ENCODE measurements around the gene NUP93.
"Not testable (repeated sequence)": the region's sequence is repeated elsewhere in the genome, so short reads cannot be mapped to it uniquely, and the experiment has no call there.

The NUP93 gene

DNA sequence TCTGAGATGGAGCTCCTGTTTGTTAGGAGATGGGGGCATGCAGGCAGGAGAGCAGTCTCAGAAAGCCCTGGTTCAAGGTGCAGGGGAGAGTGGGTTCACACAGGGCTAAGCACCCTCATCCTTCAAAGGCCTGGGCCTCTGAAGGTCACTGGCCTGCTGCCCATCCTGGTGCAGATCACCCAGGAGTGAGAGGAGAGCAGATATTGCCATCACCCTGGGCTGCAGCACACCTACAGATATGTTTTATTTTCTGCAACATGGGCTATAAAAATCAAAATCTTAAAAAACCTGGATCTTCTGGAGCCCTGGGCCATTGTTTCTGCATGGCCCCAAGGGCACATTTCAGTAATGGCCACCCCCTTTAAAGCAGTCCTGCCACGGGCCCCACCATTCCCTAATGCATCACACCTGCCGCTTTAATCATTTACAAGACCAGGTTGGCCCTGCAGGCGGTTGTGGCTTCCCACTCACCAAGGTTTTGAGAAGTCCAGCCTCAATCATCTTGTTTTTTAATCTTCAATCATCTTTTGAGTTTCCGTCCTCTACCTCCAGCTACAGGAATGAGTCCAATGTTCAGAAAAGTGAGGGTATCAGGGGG is 20.4 kb upstream of the NUP93 start:
- DNase-seq: no peak

- no peak for DNase-seq
These were observed 19.7 kb upstream of the NUP93 start for GRCh38 chr16:56710181-56710737.

DNA sequence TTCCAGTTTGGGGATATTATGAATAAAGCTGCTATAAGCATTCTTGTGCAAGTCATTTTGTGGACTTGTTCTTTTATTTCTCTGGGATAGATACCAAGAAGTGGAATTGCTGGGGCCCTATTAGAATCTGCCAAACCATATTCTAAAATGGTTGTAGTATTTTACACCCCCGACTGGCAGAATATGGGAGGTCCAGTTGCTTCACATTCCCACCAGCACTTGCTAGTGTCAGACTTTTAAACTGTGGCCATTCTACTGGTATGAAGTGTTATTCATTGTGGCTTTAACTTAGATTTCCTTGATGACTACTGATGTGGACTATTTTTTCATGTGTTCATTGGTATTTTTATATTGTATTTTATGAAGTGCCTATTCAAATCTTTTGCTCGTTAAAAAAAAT is 18.1 kb upstream of the NUP93 start:
- no peak for DNase-seq

- no peak for DNase-seq
These were observed 16.1 kb upstream of the NUP93 start for GRCh38 chr16:56713794-56714193.

GRCh38 chr16:56715126-56715525 is 14.8 kb upstream of the NUP93 start:
- no peak for DNase-seq

DNA sequence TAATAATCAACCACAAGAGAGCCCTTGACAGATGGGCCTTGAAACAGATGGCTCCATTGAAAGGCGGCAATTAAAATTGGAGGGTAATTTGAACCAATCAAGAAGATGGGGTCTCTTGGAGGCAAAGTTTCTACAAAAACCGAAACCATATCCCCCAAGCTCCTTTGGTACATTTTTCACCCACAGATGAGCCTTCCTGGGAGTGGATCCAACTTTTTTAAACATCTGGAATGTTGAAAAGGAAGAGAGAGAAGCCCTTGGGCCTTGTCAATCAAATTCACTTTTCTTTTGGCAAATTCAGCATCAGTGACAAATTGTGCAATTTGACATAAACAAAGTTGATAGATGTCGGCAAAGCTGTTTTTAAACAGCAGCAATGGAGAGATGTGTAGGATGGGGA is 13.2 kb upstream of the NUP93 start:
- DNase-seq: no peak

- DNase-seq: not testable (repeated sequence)
These were observed 12.4 kb upstream of the NUP93 start for GRCh38 chr16:56717532-56717931.

GRCh38 chr16:56722200-56722842 is 7.6 kb upstream of the NUP93 start:
- no peak for DNase-seq

DNA sequence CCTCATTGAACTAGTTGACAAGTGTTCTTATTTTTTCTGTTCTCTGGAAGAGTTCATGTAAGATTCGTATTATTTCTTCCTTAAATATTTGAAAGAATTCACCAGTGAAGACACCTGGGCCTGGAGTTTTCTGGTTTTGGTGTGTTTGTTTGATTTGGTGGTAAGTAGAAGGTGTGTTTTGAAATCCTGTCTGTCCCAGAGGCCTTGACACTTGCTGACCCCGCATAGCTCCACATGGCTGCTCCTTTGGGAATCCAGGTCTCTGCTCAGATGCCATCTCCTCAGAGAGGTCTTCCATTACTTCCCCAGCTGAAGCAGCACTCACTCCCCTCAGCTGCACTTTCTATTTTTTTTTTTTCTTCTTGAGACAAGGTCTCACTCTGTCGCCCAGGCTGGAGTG is 5.7 kb upstream of the NUP93 start:
- no peak for DNase-seq

DNA sequence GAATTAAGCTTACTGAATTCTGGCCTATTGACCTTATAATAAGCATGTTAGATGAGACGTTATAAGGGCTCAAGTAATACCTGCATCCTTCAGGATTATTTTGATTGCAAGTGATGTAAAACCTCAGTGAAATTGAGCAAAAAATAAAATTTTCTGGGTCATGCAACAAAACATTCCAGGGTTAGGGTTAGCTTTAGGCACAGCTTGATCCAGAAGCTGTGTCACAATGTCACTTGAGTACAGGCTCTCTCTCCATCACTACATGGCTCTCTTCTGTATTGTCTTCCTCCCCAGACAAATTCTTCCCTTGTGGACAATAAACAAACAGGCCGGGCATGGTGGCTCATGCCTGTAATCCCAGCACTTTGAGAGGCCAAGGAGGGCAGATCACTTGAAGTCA is 3.6 kb upstream of the NUP93 start:
- no peak for DNase-seq

DNA sequence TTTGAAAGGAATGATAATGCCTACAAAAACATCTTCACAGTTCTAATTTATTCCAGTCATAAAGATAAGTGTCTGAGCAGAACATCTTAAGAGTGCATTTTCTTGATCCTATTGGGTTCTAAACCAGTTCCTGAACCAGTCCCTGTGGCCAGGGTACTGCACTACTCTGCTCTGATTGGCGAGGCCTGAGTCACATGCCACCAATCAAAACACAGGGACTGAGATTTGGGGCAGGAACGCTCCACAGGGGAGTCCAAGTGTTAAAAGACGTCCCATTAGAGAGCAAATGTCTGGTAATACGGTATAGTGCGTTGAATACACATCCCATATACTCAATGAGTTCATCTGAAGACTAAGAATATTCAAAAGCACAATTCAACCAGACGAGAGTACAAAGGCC is 3.0 kb upstream of the NUP93 start:
- DNase-seq: no peak

DNA sequence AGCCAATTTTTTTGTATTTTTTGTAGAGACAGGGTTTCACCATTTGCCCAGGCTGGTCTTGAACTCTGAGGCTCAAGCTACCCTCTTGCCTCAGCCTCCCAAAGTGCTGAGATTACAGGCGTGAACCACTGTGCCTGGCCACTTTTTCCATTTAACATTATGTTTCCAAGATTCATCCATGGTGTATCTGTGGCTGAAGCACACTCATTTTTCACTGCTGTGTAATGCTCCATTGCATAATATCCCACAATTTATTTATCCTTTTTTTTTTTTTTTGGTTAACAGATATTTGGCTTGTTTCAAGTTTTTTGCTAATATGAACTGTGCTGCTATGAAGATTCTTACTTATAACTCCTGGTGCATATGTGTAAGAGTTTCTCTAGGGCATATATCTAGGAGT is 1.9 kb upstream of the NUP93 start:
- DNase-seq: no peak

- peak; percentile 25 for DNase-seq
These were observed 772 bp upstream of the NUP93 start for GRCh38 chr16:56728980-56729734.

DNA sequence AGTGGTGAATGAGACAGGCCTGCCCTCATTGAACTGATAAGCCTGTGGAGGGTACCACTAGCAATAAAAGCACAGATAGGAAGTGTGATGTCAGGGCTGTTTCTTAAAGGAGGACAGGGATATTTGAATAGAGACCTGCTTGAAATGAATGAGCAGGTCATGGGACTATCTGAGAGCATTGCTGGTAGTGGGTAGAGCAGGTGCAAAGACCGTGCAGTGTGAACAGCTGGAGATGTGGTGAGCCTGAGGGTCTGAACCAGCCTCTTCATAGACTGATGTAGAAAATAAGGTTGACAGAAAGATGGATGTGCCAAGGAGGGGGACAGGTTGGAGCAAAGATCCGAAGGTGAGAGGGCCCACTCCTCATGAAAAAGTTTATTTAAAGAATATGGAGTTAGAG is 2.4 kb downstream of the NUP93 start:
- no peak for DNase-seq

DNA sequence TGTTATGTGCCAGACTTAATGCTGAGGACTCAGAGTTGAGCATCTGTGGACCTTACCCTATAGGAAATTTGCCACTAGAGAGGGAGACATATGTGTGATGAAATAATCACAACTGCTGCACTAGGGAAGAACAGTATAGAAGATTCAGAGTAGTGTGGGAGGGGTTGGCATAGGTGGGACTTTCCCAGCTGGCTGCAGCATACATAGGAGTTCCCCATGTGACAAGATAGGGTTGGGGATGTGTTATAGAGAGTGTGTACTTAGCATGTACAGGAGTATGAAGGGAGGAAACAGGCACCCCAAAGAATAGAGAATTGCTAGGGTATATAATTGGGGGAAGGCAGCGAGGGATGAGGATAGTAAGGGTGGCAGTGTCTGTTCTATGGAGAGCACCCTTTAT is 2.9 kb downstream of the NUP93 start:
- no peak for DNase-seq

DNA sequence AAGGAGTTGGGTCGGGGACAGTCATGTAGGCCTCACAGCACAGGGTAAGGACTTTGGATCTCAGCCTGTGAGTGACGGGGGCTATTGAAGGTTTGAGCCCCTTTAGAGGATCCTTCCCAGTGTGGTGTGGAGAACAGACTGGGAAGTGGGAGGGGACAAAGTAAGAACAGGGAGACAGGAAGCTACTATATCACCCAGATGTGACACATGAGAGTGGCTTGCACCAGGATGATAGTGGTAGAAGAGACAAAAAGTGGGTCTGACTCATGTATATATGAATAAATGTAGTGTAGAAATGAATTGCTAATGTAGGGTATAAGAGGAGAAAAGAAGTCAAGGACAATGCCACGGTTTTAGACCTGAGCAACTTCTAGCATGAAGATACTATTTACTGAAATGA is 4.5 kb downstream of the NUP93 start:
- no peak for DNase-seq

DNA sequence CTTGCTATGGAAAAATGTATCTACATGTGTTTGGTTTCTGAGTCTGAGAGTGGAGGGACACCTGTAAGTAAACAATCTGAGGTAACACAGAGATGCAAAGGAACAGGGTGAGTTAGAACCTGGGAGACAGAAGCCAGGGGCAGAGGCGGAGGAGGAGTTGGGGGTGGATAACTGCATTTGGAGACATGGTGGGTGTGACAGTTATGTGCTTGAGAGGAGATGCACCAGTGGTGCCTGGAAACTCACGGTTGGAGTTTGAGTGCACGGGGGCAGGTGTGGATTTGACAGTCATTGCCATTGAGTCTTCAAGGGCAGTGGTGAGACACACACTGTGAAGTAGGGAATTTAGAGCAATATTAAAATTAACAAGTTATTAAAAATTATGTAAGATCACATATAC is 6.5 kb downstream of the NUP93 start:
- DNase-seq: no peak

- no peak for DNase-seq
These were observed 7.6 kb downstream of the NUP93 start for GRCh38 chr16:56737539-56737938.

- DNase-seq: no peak
These were observed 8.3 kb downstream of the NUP93 start for GRCh38 chr16:56738221-56738620.

DNA sequence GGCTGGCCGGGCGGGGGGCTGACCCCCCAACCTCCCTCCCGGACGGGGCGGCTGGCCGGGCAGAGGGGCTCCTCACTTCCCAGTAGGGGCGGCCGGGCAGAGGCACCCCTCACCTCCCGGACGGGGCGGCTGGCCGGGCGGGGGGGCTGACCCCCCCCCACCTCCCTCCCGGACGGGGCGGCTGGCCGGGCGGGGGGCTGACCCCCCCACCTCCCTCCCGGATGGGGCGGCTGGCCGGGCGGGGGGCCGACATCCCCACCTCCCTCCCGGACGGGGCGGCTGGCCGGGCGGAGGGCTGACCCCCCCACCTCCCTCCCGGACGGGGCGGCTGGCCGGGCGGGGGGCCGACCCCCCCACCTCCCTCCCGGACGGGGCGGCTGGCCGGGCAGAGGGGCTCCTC is 9.4 kb downstream of the NUP93 start:
- not testable (repeated sequence) for DNase-seq

DNA sequence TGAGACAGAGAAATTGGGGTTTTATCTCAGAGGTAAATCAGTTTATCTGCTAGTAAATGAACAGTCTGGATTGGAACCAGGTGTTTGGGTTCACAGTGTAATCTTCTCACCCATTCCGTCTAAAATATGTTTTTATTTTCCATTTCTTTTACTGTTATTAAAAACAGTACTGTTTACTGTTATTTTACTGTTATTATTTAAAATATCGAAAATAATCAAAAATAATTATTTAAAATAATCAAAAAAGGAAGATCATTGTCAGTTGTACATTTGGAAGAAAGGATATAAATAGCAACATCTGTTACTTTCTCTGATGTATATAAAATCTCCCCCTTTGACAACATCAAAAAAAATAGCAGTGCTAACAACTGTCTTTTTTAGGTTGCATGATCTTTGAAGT is 11.5 kb downstream of the NUP93 start:
- no peak for DNase-seq

- DNase-seq: no peak
These were observed 12.4 kb downstream of the NUP93 start for GRCh38 chr16:56742030-56742984.

DNA sequence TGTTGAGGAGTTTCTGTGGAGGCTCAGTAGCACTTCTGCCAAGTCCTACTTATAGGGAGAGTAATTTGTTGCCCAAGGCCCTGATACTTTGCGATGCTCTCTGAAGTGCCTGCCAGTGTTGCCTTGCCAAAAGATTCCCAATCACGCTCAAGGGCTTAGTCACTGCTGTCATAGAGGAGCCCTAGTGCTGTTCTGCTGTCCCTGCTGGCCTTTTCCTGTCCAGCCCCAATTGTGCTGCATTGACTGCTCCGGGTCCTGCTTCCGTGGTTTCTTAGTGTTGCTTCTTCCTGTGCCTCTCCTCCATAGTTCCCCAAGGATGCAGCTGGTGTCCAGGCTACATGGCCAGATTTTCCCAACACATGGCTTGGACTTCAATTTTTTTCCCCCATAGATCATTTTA is 13.9 kb downstream of the NUP93 start:
- DNase-seq: no peak
